ENCODE measurements around the gene CEP192.

CEP192 gene

GRCh38 chr18:13061630-13062189, 70.5 kb downstream of the CEP192 start:
- CTCF ChIA-PET: interaction anchor here (1.0 kb wide), 1 partner anchor 98 kb away, joined by 3 read pairs; no protein-coding TSS in a partner anchor
- H3K4me3 ChIP-seq (ENCODE audit: low read depth, low read length): no peak overlapping the region
- peaks cover 21 to 56% of the 10 kb centered on the region in 2 experiments for H3K36me3 ChIP-seq (ENCODE audit: control insufficient read depth in 2 of 2, insufficient read depth in 1 of 2, low read length in 2 of 2)
- no peak overlapping the region for H3K27ac ChIP-seq (ENCODE audit: extremely low read depth, low read depth, low read length)
- H3K4me1 ChIP-seq (ENCODE audit: control insufficient read depth, insufficient read depth, low read length): no peaks in the 10 kb centered on the region
- TF ChIP-seq ZNF175 (tag by site-specific recombination; IDR thresholded peaks at IDR 0.05): no peak
- peak; percentile 58 for TF ChIP-seq PRDM10 (tag by site-specific recombination; IDR thresholded peaks at IDR 0.05)
- H3K9me3 ChIP-seq (ENCODE audit: control insufficient read depth, insufficient read depth, low read depth, low read length): no peaks in the 10 kb centered on the region
- POLR2A ChIA-PET: no interaction called here

GRCh38 chr18:13067124-13067523, 76.0 kb downstream of the CEP192 start:
- TF ChIP-seq ZNF169 (tag by site-specific recombination; IDR thresholded peaks at IDR 0.05) (no peak), TSHZ1 (tag by site-specific recombination; IDR thresholded peaks at IDR 0.05; ENCODE audit: borderline replicate concordance) (no peak), ZBTB17 (tag by site-specific recombination; IDR thresholded peaks at IDR 0.05) (no peak), ZSCAN16 (tag by site-specific recombination; IDR thresholded peaks at IDR 0.05) (no peak), KLF7 (tag by site-specific recombination; IDR thresholded peaks at IDR 0.05; ENCODE audit: borderline replicate concordance) (no peak), ZNF701 (tag by site-specific recombination; IDR thresholded peaks at IDR 0.05) (no peak), GLI2 (tag by site-specific recombination; IDR thresholded peaks at IDR 0.05; ENCODE audit: borderline replicate concordance, low read depth) (no peak), ZNF791 (tag by site-specific recombination; IDR thresholded peaks at IDR 0.05) (no peak), ZNF174 (tag by site-specific recombination; IDR thresholded peaks at IDR 0.05) (no peak), BCL6B (tag by site-specific recombination; IDR thresholded peaks at IDR 0.05) (no peak), PRDM2 (tag by site-specific recombination; IDR thresholded peaks at IDR 0.05; ENCODE audit: borderline replicate concordance) (no peak)
- no peaks in the 10 kb centered on the region for H3K9me3 ChIP-seq (ENCODE audit: control insufficient read depth, insufficient read depth, low read depth, low read length)
- ChIA-PET CTCF (no interaction called here), POLR2A (no interaction called here)
- no peaks in the 10 kb centered on the region for H3K4me1 ChIP-seq (ENCODE audit: control insufficient read depth, insufficient read depth, low read length)
- H3K27ac ChIP-seq (ENCODE audit: extremely low read depth, low read depth, low read length): no peak overlapping the region
- H3K4me3 ChIP-seq (ENCODE audit: low read depth, low read length): no peak overlapping the region
- peaks cover 54 to 58% of the 10 kb centered on the region in 2 experiments for H3K36me3 ChIP-seq (ENCODE audit: control insufficient read depth in 2 of 2, insufficient read depth in 1 of 2, low read length in 2 of 2)
